ENCODE results near the gene BRME1.

The BRME1 gene

DNA sequence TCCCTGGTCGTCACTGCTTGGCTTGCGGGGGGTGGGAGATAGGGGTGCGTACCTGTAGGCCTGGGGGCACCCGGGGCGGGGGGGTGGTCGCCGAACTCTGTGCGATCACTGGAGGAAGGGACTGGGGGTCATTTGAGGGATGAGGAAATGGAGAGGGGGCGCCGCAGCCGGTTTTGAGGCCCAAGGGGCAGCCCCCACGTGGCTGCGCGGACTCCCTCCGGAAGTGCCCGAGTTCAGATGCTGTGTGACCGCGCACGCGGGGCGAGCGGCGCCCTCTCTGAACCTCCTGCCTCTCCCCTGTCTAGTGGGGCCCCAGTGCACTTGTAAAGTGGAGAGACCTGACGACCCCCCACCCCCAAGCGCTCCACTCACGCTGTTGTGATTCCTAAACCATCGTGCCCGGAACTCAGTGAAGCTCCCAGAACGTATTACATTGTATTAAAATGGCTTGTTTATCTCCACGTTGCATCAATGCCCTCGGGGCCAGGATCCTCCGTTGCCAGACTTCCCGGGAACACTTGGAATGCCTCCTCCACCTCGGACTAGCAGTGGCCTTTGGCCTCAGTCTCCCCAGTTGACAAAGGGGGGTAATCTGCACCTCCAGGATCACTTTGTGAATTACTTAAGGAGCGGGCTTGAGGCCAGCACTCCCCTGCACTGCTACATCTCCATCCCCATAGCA, 31.9 kb downstream of the BRME1 start:
- Mint-ChIP-seq H3K36me3 (no peaks in the 10 kb centered on the region), H3K4me1 (peaks cover 11% of the 10 kb centered on the region in 2 donors)

DNA sequence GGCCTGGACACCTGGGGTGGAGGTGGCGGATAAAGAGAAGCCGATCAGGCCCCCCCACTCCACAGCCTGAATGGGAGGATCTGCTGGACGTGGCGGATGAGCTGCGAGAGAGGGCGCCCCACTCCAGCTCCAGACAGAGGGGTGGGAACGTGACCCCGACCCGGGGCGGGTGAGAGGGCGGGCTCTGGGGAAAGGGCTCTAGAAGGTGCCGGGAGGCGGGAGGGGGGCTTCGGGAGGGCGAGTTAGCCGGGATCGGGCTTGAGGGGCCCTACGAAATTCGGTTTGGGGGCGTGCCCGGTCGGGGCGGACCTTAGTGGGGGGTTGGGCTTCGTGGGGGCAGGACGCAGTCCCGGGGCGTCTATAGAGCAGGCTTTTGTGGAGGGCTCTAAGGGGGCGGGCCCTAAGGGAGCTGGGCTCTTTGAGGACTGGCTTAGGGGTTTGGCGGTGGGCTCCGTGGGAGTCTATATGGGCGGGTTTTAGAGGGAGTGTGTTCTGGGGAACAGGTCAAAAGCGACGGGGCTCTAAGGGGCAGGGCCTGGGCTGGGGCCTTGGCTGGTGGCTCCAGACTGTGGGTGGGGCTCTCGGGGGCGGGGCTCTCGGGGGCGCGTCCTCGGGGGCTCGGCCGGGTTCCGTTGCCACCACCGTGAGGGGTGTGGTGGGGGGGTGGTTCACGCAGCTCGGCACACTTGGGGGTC, 33.1 kb downstream of the BRME1 start:
- H3K36me3 Mint-ChIP-seq = no peaks in the 10 kb centered on the region
- ATAC-seq (replicated peaks) = peak; percentile 80 to 81

More for the DNA sequence above, 31.9 kb downstream of the BRME1 start:
- Mint-ChIP-seq H3K27me3 (peaks cover 35 to 69% of the 10 kb centered on the region in 2 donors), H3K9me3 (no peaks in the 10 kb centered on the region), H3K4me3 (peak overlapping the region; percentile 9 to 11), H3K27ac (no peak overlapping the region)
- ATAC-seq (replicated peaks) (no peak), DNase-seq (no peak)

DNA sequence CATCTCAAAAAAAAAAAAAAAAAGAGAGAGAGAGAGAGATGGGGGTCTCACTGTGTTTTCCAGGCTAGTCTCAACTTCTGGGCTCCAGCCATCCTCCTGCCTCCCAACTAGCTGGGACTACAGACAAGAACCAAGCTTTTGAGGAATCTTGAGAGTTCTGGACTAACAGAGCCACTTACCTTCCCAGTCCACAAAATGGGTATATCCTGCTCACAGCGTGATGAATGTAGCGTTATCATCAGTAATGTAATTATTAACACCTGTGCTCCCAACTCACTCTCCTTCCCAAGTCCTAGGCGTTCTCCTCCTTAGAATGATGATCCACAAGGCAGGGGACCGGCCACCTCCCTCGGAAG, 33.6 kb downstream of the BRME1 start:
- Mint-ChIP-seq H3K36me3 (no peaks in the 10 kb centered on the region), H3K4me3 (peak overlapping the region; percentile 82), H3K9me3 (no peaks in the 10 kb centered on the region)

More for the DNA sequence above, 33.1 kb downstream of the BRME1 start:
- H3K27ac Mint-ChIP-seq = no peak overlapping the region
- no peaks in the 10 kb centered on the region for H3K9me3 Mint-ChIP-seq
- peaks cover 40 to 79% of the 10 kb centered on the region in 2 donors for H3K27me3 Mint-ChIP-seq
- H3K4me1 Mint-ChIP-seq = peaks cover 11% of the 10 kb centered on the region in 2 donors
- peak overlapping the region; percentile 82 for H3K4me3 Mint-ChIP-seq
- no peak for DNase-seq

DNA sequence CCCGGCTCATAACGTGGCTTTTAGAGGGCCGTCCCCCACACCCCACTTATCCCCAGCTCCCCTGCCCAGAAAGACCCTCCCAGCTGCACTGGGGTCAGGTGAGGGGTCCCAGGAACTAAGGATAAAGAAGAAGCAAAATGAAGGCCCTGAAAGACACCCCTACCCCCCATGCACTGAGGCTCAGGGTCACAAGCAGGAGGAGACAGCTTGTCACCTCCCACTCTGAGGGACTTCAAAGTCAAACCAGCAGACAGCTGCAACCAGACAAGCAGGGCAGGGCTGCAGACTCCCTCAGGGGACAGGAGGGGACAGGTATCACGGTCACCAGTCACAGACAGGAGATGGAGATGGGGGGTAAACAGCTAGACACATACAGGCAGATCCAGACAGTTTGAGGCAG, 35.0 kb downstream of the BRME1 start:
- no peak overlapping the region for H3K27ac Mint-ChIP-seq
- no peak overlapping the region for H3K4me3 Mint-ChIP-seq
- H3K4me1 Mint-ChIP-seq = peaks cover 16 to 17% of the 10 kb centered on the region in 2 donors
- DNase-seq = no peak
- no peaks in the 10 kb centered on the region for H3K9me3 Mint-ChIP-seq
- H3K27me3 Mint-ChIP-seq = peaks cover 56 to 89% of the 10 kb centered on the region in 2 donors
- ATAC-seq (replicated peaks) = no peak
- H3K36me3 Mint-ChIP-seq = no peaks in the 10 kb centered on the region

More for the DNA sequence above, 33.6 kb downstream of the BRME1 start:
- no peak for ATAC-seq (replicated peaks)
- Mint-ChIP-seq H3K27ac (no peak overlapping the region), H3K27me3 (peaks cover 46 to 85% of the 10 kb centered on the region in 2 donors), H3K4me1 (peaks cover 11% of the 10 kb centered on the region in 2 donors)
- DNase-seq = no peak

DNA sequence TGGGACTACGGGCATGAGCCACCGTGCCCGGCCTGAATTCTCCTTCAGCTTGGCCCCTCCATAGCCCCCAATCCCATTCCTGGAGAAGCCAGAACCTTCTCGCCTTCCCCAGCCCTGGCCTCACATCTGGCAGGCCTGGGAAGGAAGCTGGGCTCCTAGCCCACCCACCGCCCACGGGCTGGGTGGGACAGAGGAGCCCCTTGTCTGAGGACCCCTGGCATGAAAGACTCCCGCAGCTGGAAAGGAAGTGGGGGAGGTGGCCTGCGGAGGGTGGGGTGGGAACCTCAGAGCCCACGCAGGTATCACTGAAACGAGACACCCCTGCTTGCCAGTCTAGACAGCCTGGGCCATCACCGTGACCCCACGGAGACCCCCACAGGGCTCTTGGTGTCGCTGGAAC, 36.6 kb downstream of the BRME1 start:
- Mint-ChIP-seq H3K4me3 (no peak overlapping the region), H3K27me3 (peaks cover 56 to 87% of the 10 kb centered on the region in 2 donors), H3K36me3 (no peaks in the 10 kb centered on the region), H3K27ac (no peak overlapping the region), H3K9me3 (no peaks in the 10 kb centered on the region), H3K4me1 (peaks cover 23% of the 10 kb centered on the region in 2 donors)
- no peak for DNase-seq
- ATAC-seq (replicated peaks) = no peak

DNA sequence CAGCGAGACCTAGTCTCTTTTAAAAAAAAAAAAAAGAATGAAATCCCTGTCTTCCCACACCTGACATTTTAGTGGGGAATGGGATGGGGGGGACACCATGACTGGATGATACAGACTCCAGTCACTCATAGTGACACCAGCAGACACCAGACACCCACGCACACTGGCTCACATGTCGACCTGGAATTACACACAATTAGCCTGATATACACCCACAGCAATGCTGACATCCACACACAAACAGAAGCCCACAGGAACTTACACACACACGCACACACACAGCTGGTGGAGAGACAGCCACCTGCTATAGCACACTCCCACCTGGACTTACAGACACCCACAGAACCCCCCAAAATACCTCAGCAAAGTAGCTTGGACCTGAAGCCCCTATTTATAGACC, 37.3 kb downstream of the BRME1 start:
- Mint-ChIP-seq H3K4me1 (peaks cover 25 to 29% of the 10 kb centered on the region in 2 donors), H3K27me3 (peaks cover 60 to 87% of the 10 kb centered on the region in 2 donors), H3K36me3 (no peaks in the 10 kb centered on the region), H3K27ac (no peak overlapping the region), H3K9me3 (no peaks in the 10 kb centered on the region), H3K4me3 (no peak overlapping the region)
- no peak for ATAC-seq (replicated peaks)
- no peak for DNase-seq

DNA sequence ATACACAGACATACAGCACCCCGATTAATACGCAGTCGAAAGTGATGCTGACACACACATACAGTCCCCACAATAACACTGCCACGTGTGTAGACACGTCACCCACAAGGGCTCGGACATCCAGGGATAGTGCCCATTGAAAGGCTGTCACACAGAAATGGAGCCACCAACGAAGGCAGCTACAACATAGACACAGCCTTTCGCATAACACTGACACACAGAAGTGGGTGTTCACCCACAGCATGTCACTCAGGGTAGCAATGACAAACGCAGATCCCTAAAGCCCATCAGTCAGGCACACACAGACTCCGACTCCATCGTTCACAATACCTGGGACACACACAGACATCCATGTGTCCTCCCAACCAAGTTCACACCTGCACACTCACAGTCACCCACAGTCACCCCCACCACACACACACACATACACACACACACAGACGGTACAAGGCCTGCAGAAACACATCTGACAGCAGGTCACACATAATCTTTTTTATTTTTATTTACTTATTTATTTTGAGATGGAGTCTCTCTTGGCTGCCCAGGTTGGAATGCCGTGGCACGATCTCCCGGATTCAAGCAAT, 39.4 kb downstream of the BRME1 start:
- Mint-ChIP-seq H3K9me3 (no peaks in the 10 kb centered on the region), H3K4me1 (peaks cover 24 to 33% of the 10 kb centered on the region in 2 donors), H3K27me3 (peaks cover 60 to 80% of the 10 kb centered on the region in 2 donors), H3K27ac (peak overlapping the region; percentile 6), H3K4me3 (peak overlapping the region; percentile 18 to 61), H3K36me3 (no peaks in the 10 kb centered on the region)
- ATAC-seq (replicated peaks) = no peak
- DNase-seq = no peak

DNA sequence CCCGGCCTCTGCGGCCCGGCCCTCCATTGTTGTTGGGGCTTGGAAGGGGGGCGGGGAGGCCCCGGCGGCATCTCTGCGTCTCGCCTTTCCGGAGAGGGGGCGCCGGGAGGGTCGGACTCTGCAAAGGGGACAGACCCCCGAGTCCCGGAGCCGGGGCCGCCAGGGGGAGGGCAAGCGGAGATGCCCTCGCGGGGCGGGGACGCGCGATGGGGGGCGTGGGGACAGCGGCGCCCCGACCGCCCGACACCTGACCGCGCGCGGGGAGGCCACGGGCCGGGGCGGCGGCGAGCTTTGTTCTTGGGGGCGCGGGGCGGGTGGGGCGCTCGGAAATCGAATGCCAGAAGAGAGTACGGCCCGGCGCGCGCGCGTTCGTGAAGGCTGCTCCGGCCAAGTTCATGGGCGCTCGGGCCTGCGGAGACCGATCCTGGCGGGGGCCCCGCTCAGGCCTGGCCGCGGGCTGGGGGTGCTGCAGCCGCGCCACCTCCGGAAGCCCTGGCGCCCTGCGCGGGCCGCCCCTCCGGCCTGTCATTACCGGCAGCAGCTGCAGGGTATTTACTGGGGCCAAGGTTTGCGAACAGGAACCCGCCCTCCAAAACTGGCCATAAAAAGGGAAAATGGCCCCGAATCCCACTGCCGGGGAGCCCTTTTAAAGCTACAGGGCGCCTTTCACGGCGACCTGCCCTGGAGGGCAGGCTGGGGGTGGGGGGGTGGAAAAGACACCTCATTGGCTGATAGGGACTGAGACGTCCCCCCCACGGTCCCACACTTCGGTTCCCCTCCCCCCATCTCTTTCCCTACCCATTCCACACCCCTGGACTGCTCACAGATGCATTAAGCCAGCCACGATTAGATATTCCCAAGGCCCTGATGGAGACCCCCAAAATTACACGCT, 40.1 kb downstream of the BRME1 start:
- Mint-ChIP-seq H3K4me1 (peaks cover 25 to 41% of the 10 kb centered on the region in 2 donors), H3K27me3 (peaks cover 55 to 72% of the 10 kb centered on the region in 2 donors), H3K4me3 (peak overlapping the region; percentile 18 to 61), H3K27ac (peak overlapping the region; percentile 6), H3K36me3 (no peaks in the 10 kb centered on the region), H3K9me3 (no peaks in the 10 kb centered on the region)
- DNase-seq (no peak), ATAC-seq (replicated peaks) (no peak)

DNA sequence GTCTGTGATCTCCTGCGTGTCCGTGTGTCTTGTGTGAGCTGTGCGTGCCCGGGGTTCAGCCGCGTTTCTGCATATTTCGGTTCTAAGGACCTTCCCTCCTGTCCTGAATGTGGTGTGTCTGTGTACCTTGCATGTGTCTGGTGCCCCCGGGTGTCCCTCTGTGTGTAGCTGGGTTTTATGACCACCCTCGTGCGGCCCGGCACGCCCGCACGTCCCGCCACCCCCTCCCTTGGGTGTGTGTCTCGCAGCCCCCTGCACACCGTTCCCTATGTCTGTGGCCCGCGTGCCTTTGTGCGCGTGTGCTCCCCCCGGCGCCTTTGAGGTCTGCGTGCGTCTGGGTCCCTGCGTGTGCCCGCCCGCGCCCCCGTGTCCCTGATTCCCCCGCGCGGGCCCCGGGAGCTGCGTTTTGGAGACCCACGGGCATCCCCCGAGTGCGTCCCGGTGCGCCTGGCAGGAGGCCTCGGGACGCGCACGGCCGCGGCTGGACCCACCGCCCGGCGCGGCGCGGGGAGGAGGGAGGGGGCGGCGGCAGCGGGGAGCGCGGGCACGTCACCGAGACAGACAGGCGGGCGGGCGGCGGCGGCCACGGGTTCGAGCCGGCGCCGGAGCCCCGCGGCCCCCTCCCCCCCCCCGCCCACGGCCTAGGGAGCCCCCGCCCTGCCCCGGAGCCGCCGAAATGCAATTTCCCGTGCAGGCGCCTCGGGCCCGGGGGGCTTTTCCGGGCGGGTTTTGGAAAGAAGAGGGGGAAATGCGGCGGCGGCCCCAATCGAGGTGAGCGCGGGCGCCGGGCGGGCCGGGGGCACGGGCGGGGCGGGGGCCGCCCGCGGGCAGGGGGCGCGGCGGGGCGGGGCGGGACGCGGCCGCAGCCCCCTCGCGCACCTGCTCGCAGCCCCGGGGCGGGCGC, 41.0 kb downstream of the BRME1 start:
- Mint-ChIP-seq H3K4me1 (peaks cover 25 to 45% of the 10 kb centered on the region in 2 donors), H3K27ac (peak overlapping the region; percentile 87), H3K36me3 (no peaks in the 10 kb centered on the region), H3K4me3 (peak overlapping the region; percentile 64 to 77), H3K27me3 (peaks cover 47 to 63% of the 10 kb centered on the region in 2 donors), H3K9me3 (no peaks in the 10 kb centered on the region)
- no peak for DNase-seq
- ATAC-seq (replicated peaks) = no peak

DNA sequence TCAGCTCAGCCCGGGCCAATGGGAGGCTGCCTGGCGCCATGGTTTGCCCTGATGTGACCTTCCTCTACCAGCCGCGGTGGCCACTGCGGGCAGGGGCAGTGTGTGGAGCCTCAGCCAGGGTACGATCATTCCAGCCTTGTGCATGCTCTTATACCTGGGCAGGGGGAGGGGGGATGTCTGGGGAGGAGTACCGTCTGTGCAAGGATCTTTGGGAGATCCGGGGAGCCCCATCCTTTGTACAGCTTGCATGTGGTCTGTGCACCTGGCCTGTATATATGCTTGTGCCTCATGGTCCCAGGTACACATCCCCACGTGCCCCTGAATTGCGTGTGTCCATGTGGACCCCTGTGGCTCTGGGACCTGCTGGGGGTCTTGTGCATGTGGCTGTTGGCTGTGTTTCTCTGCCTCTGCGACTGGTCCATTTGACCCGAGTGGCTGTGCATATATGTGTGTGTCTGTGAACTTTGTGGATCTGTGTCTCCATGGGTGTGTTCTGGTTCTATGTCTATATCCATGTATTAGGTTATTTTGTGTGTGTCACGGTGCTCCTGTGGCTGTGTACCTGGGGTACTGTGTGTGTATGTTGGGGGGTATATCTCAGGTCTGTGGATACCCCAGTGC, 41.8 kb downstream of the BRME1 start:
- H3K27ac Mint-ChIP-seq = peak overlapping the region; percentile 87
- ATAC-seq (replicated peaks) (no peak), DNase-seq (no peak)
- peak overlapping the region; percentile 47 to 77 for H3K4me3 Mint-ChIP-seq
- H3K27me3 Mint-ChIP-seq = peaks cover 40 to 56% of the 10 kb centered on the region in 2 donors
- no peaks in the 10 kb centered on the region for H3K36me3 Mint-ChIP-seq
- H3K9me3 Mint-ChIP-seq = no peaks in the 10 kb centered on the region
- peaks cover 25 to 45% of the 10 kb centered on the region in 2 donors for H3K4me1 Mint-ChIP-seq

DNA sequence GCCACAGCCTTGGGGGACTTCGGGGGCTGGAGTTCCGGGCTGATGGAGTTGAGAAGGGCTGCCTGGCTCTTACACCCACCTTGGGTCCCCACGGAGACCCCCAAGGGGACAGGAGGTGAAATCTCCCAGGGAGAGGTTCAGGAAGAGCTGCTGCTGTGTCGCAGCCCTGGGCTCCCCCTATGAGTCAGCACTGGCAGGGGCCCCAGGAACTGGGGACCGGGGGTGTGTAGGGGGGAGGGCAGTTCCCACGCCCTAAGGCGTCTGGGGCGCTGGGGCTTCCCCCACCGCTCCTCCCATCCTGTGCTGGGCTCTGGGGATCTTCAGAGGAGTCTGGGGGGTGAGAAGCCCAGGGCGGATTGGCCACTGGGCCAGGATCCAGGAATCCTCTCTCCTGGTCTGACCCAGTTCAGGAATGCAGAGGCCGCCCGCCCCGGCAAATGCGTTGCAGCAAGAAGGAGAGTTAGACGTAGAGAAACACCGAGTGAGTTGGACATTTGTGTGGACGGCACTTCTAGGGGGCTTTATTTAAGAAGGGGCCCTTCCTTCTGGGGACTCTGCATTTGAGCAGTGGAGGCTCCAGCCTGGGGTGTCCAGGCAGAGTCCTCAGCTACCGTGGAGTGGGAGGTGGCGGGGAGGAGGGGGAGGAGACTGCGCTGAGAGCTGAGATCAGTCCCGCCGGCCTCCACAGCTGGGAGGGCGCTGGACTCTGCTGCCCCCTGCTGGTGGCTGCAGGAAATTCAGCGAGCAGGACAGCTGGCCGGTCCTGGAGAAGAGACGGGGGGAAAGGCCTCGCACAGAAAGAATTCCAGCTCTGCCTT, 44.0 kb downstream of the BRME1 start:
- no peaks in the 10 kb centered on the region for H3K9me3 Mint-ChIP-seq
- H3K4me3 Mint-ChIP-seq = peak overlapping the region; percentile 90 to 95
- ATAC-seq (replicated peaks) = peak; percentile 86 to 89
- H3K36me3 Mint-ChIP-seq = no peaks in the 10 kb centered on the region
- DNase-seq = peak; percentile 79
- peaks cover 28 to 36% of the 10 kb centered on the region in 2 donors for H3K27me3 Mint-ChIP-seq
- peaks cover 25 to 45% of the 10 kb centered on the region in 2 donors for H3K4me1 Mint-ChIP-seq
- H3K27ac Mint-ChIP-seq = peak overlapping the region; percentile 95

DNA sequence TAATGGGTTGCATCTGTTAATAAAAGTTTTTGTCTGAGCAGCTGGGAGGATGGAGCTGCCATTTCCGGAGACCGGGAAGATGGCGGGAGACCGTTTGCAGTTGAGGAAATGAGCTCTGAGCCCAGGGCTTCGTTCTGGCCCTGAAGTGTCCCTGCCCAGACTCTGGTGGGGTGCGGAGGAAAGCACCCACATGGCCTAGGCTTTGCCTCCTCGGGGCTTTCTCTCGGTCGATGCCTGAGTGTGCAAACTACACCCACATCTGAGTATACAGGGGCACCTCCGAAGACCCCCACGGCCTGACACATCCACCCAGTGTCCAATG, 44.6 kb downstream of the BRME1 start:
- no peaks in the 10 kb centered on the region for H3K36me3 Mint-ChIP-seq
- H3K4me1 Mint-ChIP-seq = peaks cover 21 to 43% of the 10 kb centered on the region in 2 donors
- peak; percentile 14 to 37 for ATAC-seq (replicated peaks)

More for the DNA sequence above, 44.6 kb downstream of the BRME1 start:
- peak overlapping the region; percentile 90 to 95 for H3K4me3 Mint-ChIP-seq
- no peak for DNase-seq
- H3K27me3 Mint-ChIP-seq = peaks cover 22 to 30% of the 10 kb centered on the region in 2 donors
- H3K9me3 Mint-ChIP-seq = no peaks in the 10 kb centered on the region
- peak overlapping the region; percentile 95 for H3K27ac Mint-ChIP-seq
